WTC11 (cell line): ENCODE results near the gene CASR. TPM values are rescaled to one million over a fixed set of nuclear protein-coding genes. Genes with fewer than 3 reads are reported as not detected.

ENCODE experiments used
- ATAC-seq: fragments of 200-7000 bp; cut with Tn5 transposase; 2 replicates; pipeline ENCODE4 v1.10.0; 2021; ENCODE audit warnings: mild to moderate bottlenecking, moderate library complexity
- CTCF ChIA-PET: fragments of 300-600 bp; sonication (Branson Sonifier 250); formaldehyde crosslinking; loops from one replicate; lab custom pipeline; 2021; ENCODE audit warnings: antibody characterized with exemption; lab: Charles Lee
- POLR2A ChIA-PET: fragments of 350-600 bp; sonication (Branson Sonifier 250); formaldehyde crosslinking; loops from one replicate; lab custom pipeline; 2021; ENCODE audit warnings: antibody characterized with exemption; lab: Charles Lee
- DNase-seq: peaks from one replicate; pipeline ENCODE4 v3.0.0; 2021; ENCODE audit warnings: low spot score
- H3K27ac Mint-ChIP-seq: 2 replicates; pipeline ENCODE4 v1.8.0; 2021; ENCODE audit warnings: mixed read lengths
- H3K27me3 Mint-ChIP-seq: 2 replicates; pipeline ENCODE4 v1.8.0; 2021; ENCODE audit warnings: low read depth, mild to moderate bottlenecking, moderate library complexity, mixed read lengths
- H3K36me3 Mint-ChIP-seq: 2 replicates; pipeline ENCODE4 v1.8.0; 2021; ENCODE audit warnings: mixed read lengths
- H3K4me1 Mint-ChIP-seq: 2 replicates; pipeline ENCODE4 v1.8.0; 2022; ENCODE audit warnings: mixed read lengths
- H3K4me3 Mint-ChIP-seq: 2 replicates; pipeline ENCODE4 v1.8.0; 2021; ENCODE audit warnings: mild to moderate bottlenecking, moderate library complexity, mixed read lengths
- H3K9me3 Mint-ChIP-seq: 2 replicates; pipeline ENCODE4 v1.8.0; 2021; ENCODE audit warnings: mixed read lengths
- AFF4 ChIP-seq: sonication (generic); formaldehyde crosslinking; IDR thresholded peaks from 2 replicates; pipeline ENCODE4 v1.8.1; 2023; ENCODE audit warnings: mild to moderate bottlenecking, missing genetic modification reagents, borderline replicate concordance
- ATF1 ChIP-seq: sonication (generic); formaldehyde crosslinking; IDR thresholded peaks from 2 replicates; pipeline ENCODE4 v1.8.1; 2023; ENCODE audit warnings: mild to moderate bottlenecking, moderate library complexity, missing genetic modification reagents
- E2F4 ChIP-seq: sonication (generic); formaldehyde crosslinking; IDR thresholded peaks from 2 replicates; pipeline ENCODE4 v1.8.1; 2022; ENCODE audit warnings: low read depth, mild to moderate bottlenecking, moderate library complexity, missing genetic modification reagents, borderline replicate concordance
- EMX1 ChIP-seq: fragments of 250-450 bp; sonication (Bioruptor Pico); IDR thresholded peaks from 2 replicates; pipeline ENCODE4 v1.8.0; 2021; ENCODE audit warnings: mild to moderate bottlenecking
- FOXJ3 ChIP-seq: sonication (generic); formaldehyde crosslinking; IDR thresholded peaks from 2 replicates; pipeline ENCODE4 v1.9.0; 2021; ENCODE audit warnings: missing genetic modification reagents, mild to moderate bottlenecking, borderline replicate concordance
- FOXK1 ChIP-seq: sonication (generic); formaldehyde crosslinking; IDR thresholded peaks from 2 replicates; pipeline ENCODE4 v1.8.0; 2022; ENCODE audit warnings: mild to moderate bottlenecking, moderate library complexity, missing genetic modification reagents
- GABPB1 ChIP-seq: sonication (generic); formaldehyde crosslinking; IDR thresholded peaks from 2 replicates; pipeline ENCODE4 v1.8.1; 2023; ENCODE audit warnings: mild to moderate bottlenecking, missing genetic modification reagents
- GTF2I ChIP-seq: fragments of 250-450 bp; sonication (Bioruptor Pico); conservative IDR thresholded peaks from 2 replicates; pipeline ENCODE4 v1.4.0; 2021; ENCODE audit warnings: mild to moderate bottlenecking
- HMGA2 ChIP-seq: fragments of 250-450 bp; sonication (Bioruptor Pico); IDR thresholded peaks from 2 replicates; pipeline ENCODE4 v1.4.0; 2021; ENCODE audit warnings: mild to moderate bottlenecking, moderate library complexity
- JAZF1 ChIP-seq: fragments of 250-450 bp; sonication (Bioruptor Pico); IDR thresholded peaks from 2 replicates; pipeline ENCODE4 v1.9.0; 2021; ENCODE audit warnings: moderate library complexity, mild to moderate bottlenecking, inconsistent platforms
- KAT7 ChIP-seq: sonication (generic); formaldehyde crosslinking; IDR thresholded peaks from 2 replicates; pipeline ENCODE4 v1.8.1; 2023; ENCODE audit warnings: missing genetic modification reagents, mild to moderate bottlenecking, borderline replicate concordance
- MLX ChIP-seq: sonication (generic); formaldehyde crosslinking; IDR thresholded peaks from 2 replicates; pipeline ENCODE4 v1.8.1; 2023; ENCODE audit warnings: mild to moderate bottlenecking, missing genetic modification reagents, moderate library complexity
- NFYB ChIP-seq: sonication (generic); formaldehyde crosslinking; conservative IDR thresholded peaks from 2 replicates; pipeline ENCODE4 v1.8.0; 2022; ENCODE audit warnings: low read depth, missing genetic modification reagents
- NR3C1 ChIP-seq: sonication (generic); formaldehyde crosslinking; conservative IDR thresholded peaks from 2 replicates; pipeline ENCODE4 v1.8.1; 2023; ENCODE audit warnings: low read depth, mild to moderate bottlenecking, missing genetic modification reagents
- PRRX2 ChIP-seq: fragments of 250-450 bp; sonication (Bioruptor Pico); IDR thresholded peaks from 2 replicates; pipeline ENCODE4 v1.8.0; 2021; ENCODE audit warnings: mild to moderate bottlenecking
- RELA ChIP-seq: sonication (generic); formaldehyde crosslinking; IDR thresholded peaks from 2 replicates; pipeline ENCODE4 v1.8.1; 2022; ENCODE audit warnings: missing genetic modification reagents, mild to moderate bottlenecking, borderline replicate concordance
- RORB ChIP-seq: fragments of 250-450 bp; sonication (Bioruptor Pico); IDR thresholded peaks from 2 replicates; pipeline ENCODE4 v1.9.0; 2021; ENCODE audit warnings: mild to moderate bottlenecking
- SMAD3 ChIP-seq: sonication (generic); formaldehyde crosslinking; IDR thresholded peaks from 2 replicates; pipeline ENCODE4 v1.8.0; 2022; ENCODE audit warnings: missing genetic modification reagents, mild to moderate bottlenecking, borderline replicate concordance
- SOX15 ChIP-seq: fragments of 250-450 bp; sonication (Bioruptor Pico); IDR thresholded peaks from 2 replicates; pipeline ENCODE4 v1.9.0; 2021; ENCODE audit warnings: mild to moderate bottlenecking
- TEAD4 ChIP-seq: sonication (generic); formaldehyde crosslinking; IDR thresholded peaks from 2 replicates; pipeline ENCODE4 v1.8.0; 2022; ENCODE audit warnings: mild to moderate bottlenecking, missing genetic modification reagents
- USF2 ChIP-seq: sonication (generic); formaldehyde crosslinking; IDR thresholded peaks from 2 replicates; pipeline ENCODE4 v1.8.1; 2023; ENCODE audit warnings: mild to moderate bottlenecking, missing genetic modification reagents, moderate library complexity
- ZBTB21 ChIP-seq: sonication (generic); formaldehyde crosslinking; IDR thresholded peaks from 2 replicates; pipeline ENCODE4 v1.8.1; 2023; ENCODE audit warnings: mild to moderate bottlenecking, missing genetic modification reagents, borderline replicate concordance
- ZNF232 ChIP-seq: sonication (generic); formaldehyde crosslinking; IDR thresholded peaks from 2 replicates; pipeline ENCODE4 v1.8.0; 2022; ENCODE audit warnings: mild to moderate bottlenecking, missing genetic modification reagents
- ZNF396 ChIP-seq: fragments of 250-450 bp; sonication (Bioruptor Pico); IDR thresholded peaks from 2 replicates; pipeline ENCODE4 v1.8.0; 2021; ENCODE audit warnings: mild to moderate bottlenecking, moderate library complexity, borderline replicate concordance
- ZNF671 ChIP-seq: fragments of 250-450 bp; sonication (Bioruptor Pico); IDR thresholded peaks from 2 replicates; pipeline ENCODE4 v1.8.0; 2021; ENCODE audit warnings: mild to moderate bottlenecking
- total RNA-seq: library from RNA; stranded (reverse); gene quantifications from 3 replicates; pipeline ENCODE4 v1.2.3, GENCODE V29; 2021

Gene CASR
- total RNA-seq, 1 experiment from 2014 or later, result 0.24 TPM

- no peak for TF ChIP-seq AFF4
- no peak for TF ChIP-seq PRRX2 (CRISPR knock-in tag)
- TF ChIP-seq ZBTB21 (CRISPR knock-in tag), result no peak
- TF ChIP-seq, all 79 proteins: peak for 0
These were observed 132.2 kb downstream of the CASR start (continued) for GRCh38 chr3:122315619-122316018.

GRCh38 chr3:122316368-122316767 is 132.9 kb downstream of the CASR start:
- Mint-ChIP-seq H3K4me3 (no peak overlapping the region), H3K9me3 (peaks cover 33% of the 10 kb centered on the region), H3K27ac (no peak overlapping the region), H3K4me1 (peaks cover 16% of the 10 kb centered on the region), H3K27me3 (no peaks in the 10 kb centered on the region; the same call in none of the 2 replicates), H3K36me3 (peaks cover 12% of the 10 kb centered on the region)
- no peak for DNase-seq
- ChIA-PET POLR2A (no interaction called here), CTCF (interaction anchor here (1.2 to 2.5 kb wide), 4 partner anchors 10 to 544 kb away, joined by 3 to 37 read pairs (median 8); no protein-coding TSS in a partner anchor)
- TF ChIP-seq ZNF232 (CRISPR knock-in tag) (no peak), SOX15 (CRISPR knock-in tag) (no peak), ZNF671 (no peak), KAT7 (CRISPR knock-in tag) (no peak), NFYB (no peak), FOXJ3 (CRISPR knock-in tag) (no peak), GABPB1 (CRISPR knock-in tag) (no peak), RORB (CRISPR knock-in tag) (no peak), EMX1 (no peak)
- ATAC-seq, result no peak

GRCh38 chr3:122318620-122319019 is 135.2 kb downstream of the CASR start:
- no peak for DNase-seq
- Mint-ChIP-seq H3K9me3 (peaks cover 33% of the 10 kb centered on the region), H3K36me3 (peaks cover 12% of the 10 kb centered on the region), H3K27ac (no peak overlapping the region), H3K4me1 (peaks cover 12% of the 10 kb centered on the region)
- CTCF ChIA-PET, result interaction anchor here (1.6 to 1.8 kb wide), 2 partner anchors 12 to 218 kb away, joined by 3 to 6 read pairs; no protein-coding TSS in a partner anchor
- no peak for TF ChIP-seq NR3C1
- TF ChIP-seq, all 79 proteins: peak for 0
- POLR2A ChIA-PET, result no interaction called here
- no peak for ATAC-seq
- Mint-ChIP-seq H3K27me3 (no peaks in the 10 kb centered on the region; the same call in none of the 2 replicates), H3K4me3 (no peak overlapping the region)

- ChIA-PET POLR2A (interaction anchor here (0.6 kb wide), 1 partner anchor 439 kb away, joined by 4 read pairs; no protein-coding TSS in a partner anchor), CTCF (interaction anchor here (1.1 kb wide), 1 partner anchor 16 kb away, joined by 4 read pairs; no protein-coding TSS in a partner anchor)
- Mint-ChIP-seq H3K4me1 (no peaks in the 10 kb centered on the region), H3K9me3 (peaks cover 33% of the 10 kb centered on the region), H3K27ac (no peak overlapping the region), H3K36me3 (peaks cover 12% of the 10 kb centered on the region), H3K4me3 (no peak overlapping the region), H3K27me3 (no peaks in the 10 kb centered on the region; the same call in none of the 2 replicates)
- DNase-seq (no peak), ATAC-seq (no peak)
- TF ChIP-seq USF2 (CRISPR knock-in tag) (no peak), JAZF1 (CRISPR knock-in tag) (no peak), E2F4 (no peak), MLX (CRISPR knock-in tag) (no peak), ZNF396 (CRISPR knock-in tag) (no peak), TEAD4 (CRISPR knock-in tag) (no peak), HMGA2 (CRISPR knock-in tag) (no peak), GTF2I (CRISPR knock-in tag) (no peak), ZBTB21 (CRISPR knock-in tag) (no peak), RELA (CRISPR knock-in tag) (no peak), SMAD3 (no peak), ATF1 (no peak), FOXK1 (no peak)
These were observed 138.9 kb downstream of the CASR start for GRCh38 chr3:122322095-122323075.
